Endothelial cell of umbilical vein (primary cell): ENCODE results near the gene NOD1. TPM values are rescaled to one million over a fixed set of nuclear protein-coding genes. Genes with fewer than 3 reads are reported as not detected.

ENCODE experiments used
- BruUV-seq: library from RNA; stranded (reverse); fragments of 400-500 nt; replicated peaks from 2 replicates; lab custom pipeline; 2021; lab: Mats Ljungman, UMichigan
- CTCF ChIA-PET: fragments of 300-600, 350-600 bp; sonication (Branson Sonifier 250); formaldehyde crosslinking; loops from one replicate; lab custom pipeline; 2021; ENCODE audit warnings: antibody characterized with exemption, inconsistent platforms; lab: Charles Lee
- POLR2A ChIA-PET: fragments of 300-600, 350-600 bp; sonication (Branson Sonifier 250); formaldehyde crosslinking; loops from one replicate; lab custom pipeline; 2021; ENCODE audit warnings: antibody characterized with exemption, inconsistent platforms; lab: Charles Lee
- DNase-seq: peaks from one replicate; pipeline ENCODE4 v3.0.0-alpha.2; 2011; ENCODE audit warnings: low read depth, low spot score
- FAIRE-seq: peaks from 2 replicates; lab custom pipeline; 2011; peaks lifted over from hg19 to GRCh38; lab: Jason Lieb, UNC
- H2AFZ ChIP-seq: 2 replicates; pipeline ENCODE4 v1.6.0; 2012; ENCODE audit warnings: low read depth, low read length, control low read depth, inconsistent platforms
- H3K27ac ChIP-seq: 2 replicates; pipeline ENCODE4 v1.5.1; 2011; ENCODE audit warnings: low read depth, mild to moderate bottlenecking, control low read depth, low read length, moderate library complexity; ENCODE audit not compliant: insufficient read depth
- H3K27me3 ChIP-seq, 2 experiments: 2 replicates each; pipeline versions ENCODE4 v1.6.0 to v1.6.1; 2011; ENCODE audit warnings: low read length in 2 of 2, mixed read lengths in 1 of 2; ENCODE audit not compliant: control insufficient read depth in 2 of 2, insufficient read depth in 2 of 2
- H3K36me3 ChIP-seq, 2 experiments: 2 replicates in 1 of 2; 3 replicates in 1 of 2; pipeline ENCODE4 v1.5.1; 2011; ENCODE audit warnings: low read length in 2 of 2, mild to moderate bottlenecking in 1 of 2, moderate library complexity in 1 of 2; ENCODE audit not compliant: control insufficient read depth in 2 of 2, insufficient read depth in 2 of 2; ENCODE audit errors: extremely low read depth in 1 of 2
- H3K4me1 ChIP-seq: 3 replicates; pipeline ENCODE4 v1.5.1; 2011; ENCODE audit warnings: mild to moderate bottlenecking, low read length; ENCODE audit not compliant: control insufficient read depth, insufficient read depth; ENCODE audit errors: extremely low read depth
- H3K4me2 ChIP-seq: 2 replicates; pipeline ENCODE4 v1.6.1; 2011; ENCODE audit warnings: low read length, control low read depth, mixed read lengths; ENCODE audit not compliant: insufficient read depth
- H3K4me3 ChIP-seq, 3 experiments: fragments of 200-600 bp in 1 of 3; sonication (generic), shearing (Covaris generic) in 1 of 3; replicated peaks in 1 of 3; 2 replicates each; pipeline ENCODE4 v1.5.1; 2011 to 2016; ENCODE audit warnings: control low read depth in 3 of 3, low read length in 3 of 3, mild to moderate bottlenecking in 2 of 3, inconsistent platforms in 1 of 3, low read depth in 1 of 3, moderate library complexity in 1 of 3; ENCODE audit not compliant: insufficient read depth in 1 of 3
- H3K79me2 ChIP-seq: 2 replicates; pipeline ENCODE4 v1.6.0; 2012; ENCODE audit warnings: low read length, inconsistent platforms; ENCODE audit not compliant: control insufficient read depth, insufficient read depth
- H3K9ac ChIP-seq: replicated peaks from 2 replicates; pipeline ENCODE3; 2011; ENCODE audit warnings: low read length, control low read depth; ENCODE audit not compliant: insufficient read depth; ENCODE audit errors: extremely low read depth
- H3K9me1 ChIP-seq: replicated peaks from 3 replicates; pipeline ENCODE4 v1.6.0; 2011; ENCODE audit warnings: mild to moderate bottlenecking, low read length; ENCODE audit not compliant: control insufficient read depth, insufficient read depth; ENCODE audit errors: extremely low read depth
- H3K9me3 ChIP-seq: replicated peaks from 2 replicates; pipeline ENCODE4 v1.5.1; 2012; ENCODE audit warnings: low read length, inconsistent platforms; ENCODE audit not compliant: control insufficient read depth, insufficient read depth
- H4K20me1 ChIP-seq: replicated peaks from 2 replicates; pipeline ENCODE3; 2011; ENCODE audit warnings: mild to moderate bottlenecking, low read length; ENCODE audit not compliant: control insufficient read depth, insufficient read depth; ENCODE audit errors: extremely low read depth
- CTCF ChIP-seq, 2 donors: IDR thresholded peaks; 1 replicate in 1 of 2; 2 replicates in 1 of 2; pipeline ENCODE4 v1.5.1; 2011; ENCODE audit warnings: low read length in 2 of 2, mild to moderate bottlenecking in 2 of 2, moderate library complexity in 2 of 2, control low read depth in 1 of 2, inconsistent platforms in 1 of 2, low read depth in 1 of 2; ENCODE audit not compliant: insufficient read depth in 1 of 2; ENCODE audit errors: extremely low read depth in 1 of 2
- EZH2 ChIP-seq: IDR thresholded peaks from 2 replicates; pipeline ENCODE4 v1.6.1; 2012; ENCODE audit warnings: borderline replicate concordance, low read depth, mild to moderate bottlenecking, moderate library complexity, low read length, inconsistent platforms; ENCODE audit not compliant: severe bottlenecking
- FOS ChIP-seq: IDR thresholded peaks from 2 replicates; pipeline ENCODE4 v1.6.1; 2011; ENCODE audit warnings: mild to moderate bottlenecking, low read length, moderate library complexity, borderline replicate concordance; ENCODE audit not compliant: insufficient read depth
- GATA2 ChIP-seq: IDR thresholded peaks from 2 replicates; pipeline ENCODE4 v1.7.0; 2011; ENCODE audit warnings: low read depth, mild to moderate bottlenecking, moderate library complexity, mixed read lengths, low read length; ENCODE audit not compliant: insufficient read length, insufficient read depth
- JUN ChIP-seq: IDR thresholded peaks from 2 replicates; pipeline ENCODE4 v1.6.1; 2011; ENCODE audit warnings: borderline replicate concordance, low read depth; ENCODE audit not compliant: insufficient read length, insufficient read depth
- MAX ChIP-seq: IDR thresholded peaks from 2 replicates; pipeline ENCODE4 v1.6.1; 2011; ENCODE audit not compliant: insufficient read depth, insufficient read length
- MYC ChIP-seq: IDR thresholded peaks from one replicate; pipeline ENCODE4 v1.6.1; 2011; ENCODE audit warnings: mild to moderate bottlenecking, low read depth, low read length
- POLR2A ChIP-seq: IDR thresholded peaks from 2 replicates; pipeline ENCODE4 v1.6.1; 2012; ENCODE audit warnings: low read depth, mild to moderate bottlenecking, control low read depth, low read length
- POLR2AphosphoS5 ChIP-seq: IDR thresholded peaks from 2 replicates; pipeline ENCODE4 v1.6.1; 2012; ENCODE audit warnings: low read depth, mild to moderate bottlenecking, control low read depth, low read length, moderate library complexity; ENCODE audit not compliant: insufficient read depth
- dilution Hi-C: fragments of 300-500 bp; cut with MboI; formaldehyde crosslinking; loops from one replicate; pipeline ENCODE4 v1.15.0; 2019; ENCODE audit warnings: low sequenced_read_pairs; ENCODE audit not compliant: extremely low pct_ligation_motif_present
- intact Hi-C: fragments of 100-400 bp; cut with micrococcal nuclease; formaldehyde crosslinking; loops from one replicate; pipeline ENCODE4 v1.10.0; 2022
- polyA plus RNA-seq, 4 experiments: library from polyadenylated mRNA; depleted of rRNA in 3 of 4; stranded (reverse) in 3 of 4; unstranded in 1 of 4; fragments of >200 nt; gene quantifications; 2 replicates each; pipeline versions ENCODE4 v1.2.1 to v1.2.3, GENCODE V29; 2011 to 2012; ENCODE audit warnings: missing spikeins in 1 of 4
- total RNA-seq: library from RNA; stranded (reverse); gene quantifications from 2 replicates; pipeline ENCODE4 v1.2.3, GENCODE V29; 2021

The NOD1 gene
- total and polyA plus RNA-seq, 2 donors (not counting 3 experiments of a cell fraction or from before 2014, with no cell fraction given) = 22.1 to 39.2 TPM

GRCh38 chr7:30476459-30477145, 2.0 kb downstream of the NOD1 start:
- peak overlapping the region in 1 of 3 experiments; percentile 54 for H3K4me3 ChIP-seq
- TF ChIP-seq CTCF (IDR thresholded peaks at IDR 0.05; ENCODE audit: extremely low read depth in 1 of 2, insufficient read depth in 1 of 2, low read depth in 1 of 2, low read length in 2 of 2) = no peak
- H3K9ac ChIP-seq = peak overlapping the region; percentile 100

GRCh38 chr7:30475580-30475979, 3.0 kb downstream of the NOD1 start:
- no peaks in the 10 kb centered on the region for H4K20me1 ChIP-seq
- ChIA-PET POLR2A (no interaction called here), CTCF (interaction anchor here (1.5 kb wide), 1 partner anchor 15 kb away, joined by 3 read pairs; no protein-coding TSS in a partner anchor)
- BruUV-seq = no TSS peak
- peak overlapping the region; percentile 13 for H3K4me2 ChIP-seq
- no peak overlapping the region for H3K27ac ChIP-seq
- TF ChIP-seq POLR2AphosphoS5 = no peak
- no peak for TF ChIP-seq FOS
- no peak for TF ChIP-seq MYC
- TF ChIP-seq MAX = no peak
- TF ChIP-seq CTCF (IDR thresholded peaks at IDR 0.05; ENCODE audit: extremely low read depth in 1 of 2, insufficient read depth in 1 of 2, low read depth in 1 of 2, low read length in 2 of 2) = no peak
- TF ChIP-seq EZH2 = no peak
- TF ChIP-seq JUN = no peak
- no peak for TF ChIP-seq GATA2
- TF ChIP-seq POLR2A = no peak
- no peak overlapping the region for H2AFZ ChIP-seq
- H3K4me1 ChIP-seq = peaks cover 68% of the 10 kb centered on the region
- intact Hi-C loops = no loop called here
- H3K9me3 ChIP-seq = no peaks in the 10 kb centered on the region
- H3K36me3 ChIP-seq = no peaks in the 10 kb centered on the region
- no peak overlapping the region for H3K9ac ChIP-seq
- dilution Hi-C loops = no loop called here
- no peak overlapping the region for H3K4me3 ChIP-seq
- H3K9me1 ChIP-seq = no peaks in the 10 kb centered on the region
- H3K27me3 ChIP-seq = no peaks in the 10 kb centered on the region
- FAIRE-seq (no peak), DNase-seq (peak; percentile 46)
- peaks cover 62% of the 10 kb centered on the region for H3K79me2 ChIP-seq

More at GRCh38 chr7:30476459-30477145, 2.0 kb downstream of the NOD1 start:
- peak; percentile 43 for FAIRE-seq
- no peaks in the 10 kb centered on the region for H3K9me3 ChIP-seq
- BruUV-seq = no TSS peak
- no peak overlapping the region for H2AFZ ChIP-seq
- H3K9me1 ChIP-seq = no peaks in the 10 kb centered on the region
- no peaks in the 10 kb centered on the region for H4K20me1 ChIP-seq
- DNase-seq = peak; percentile 31
- peak overlapping the region; percentile 99 for H3K27ac ChIP-seq
- CTCF ChIA-PET = interaction anchor here (1.9 kb wide), 1 partner anchor 8 kb away, joined by 21 read pairs; no protein-coding TSS in a partner anchor
- no peaks in the 10 kb centered on the region for H3K36me3 ChIP-seq
- peaks cover 58% of the 10 kb centered on the region for H3K4me1 ChIP-seq
- POLR2A ChIA-PET = interaction anchor here (2.6 kb wide), 1 partner anchor 7 kb away, joined by 36 read pairs; no protein-coding TSS in a partner anchor
- H3K27me3 ChIP-seq = no peaks in the 10 kb centered on the region
- peaks cover 56% of the 10 kb centered on the region for H3K79me2 ChIP-seq
- dilution Hi-C loops = no loop called here
- peak overlapping the region; percentile 82 for H3K4me2 ChIP-seq
- intact Hi-C loops = no loop called here
